ENCODE measurements around the gene TUSC2.

The TUSC2 gene

DNA sequence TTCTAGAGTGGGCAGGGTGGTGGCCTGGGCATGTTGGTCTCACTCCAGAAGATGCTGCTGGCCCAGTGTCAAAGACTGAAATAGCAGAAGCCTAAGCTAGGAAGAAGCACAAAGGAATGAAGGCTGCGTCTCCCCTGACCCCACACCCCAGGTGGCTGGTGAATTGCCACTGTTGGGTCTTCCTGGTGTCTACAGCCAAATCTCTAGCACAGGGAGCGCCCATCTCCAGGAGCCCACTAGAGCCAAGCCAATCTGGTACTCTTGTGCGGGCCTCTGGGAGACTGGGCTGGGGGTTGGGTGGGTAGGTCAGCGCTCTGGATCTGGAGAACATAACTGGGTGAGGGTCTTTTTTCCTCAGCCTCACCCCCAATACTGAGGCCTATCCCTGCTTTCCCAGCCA is 894 bp downstream of the TUSC2 start:
- DNase-seq (ENCODE audit: low spot score): no peak
- TF ChIP-seq, protein P1, sequence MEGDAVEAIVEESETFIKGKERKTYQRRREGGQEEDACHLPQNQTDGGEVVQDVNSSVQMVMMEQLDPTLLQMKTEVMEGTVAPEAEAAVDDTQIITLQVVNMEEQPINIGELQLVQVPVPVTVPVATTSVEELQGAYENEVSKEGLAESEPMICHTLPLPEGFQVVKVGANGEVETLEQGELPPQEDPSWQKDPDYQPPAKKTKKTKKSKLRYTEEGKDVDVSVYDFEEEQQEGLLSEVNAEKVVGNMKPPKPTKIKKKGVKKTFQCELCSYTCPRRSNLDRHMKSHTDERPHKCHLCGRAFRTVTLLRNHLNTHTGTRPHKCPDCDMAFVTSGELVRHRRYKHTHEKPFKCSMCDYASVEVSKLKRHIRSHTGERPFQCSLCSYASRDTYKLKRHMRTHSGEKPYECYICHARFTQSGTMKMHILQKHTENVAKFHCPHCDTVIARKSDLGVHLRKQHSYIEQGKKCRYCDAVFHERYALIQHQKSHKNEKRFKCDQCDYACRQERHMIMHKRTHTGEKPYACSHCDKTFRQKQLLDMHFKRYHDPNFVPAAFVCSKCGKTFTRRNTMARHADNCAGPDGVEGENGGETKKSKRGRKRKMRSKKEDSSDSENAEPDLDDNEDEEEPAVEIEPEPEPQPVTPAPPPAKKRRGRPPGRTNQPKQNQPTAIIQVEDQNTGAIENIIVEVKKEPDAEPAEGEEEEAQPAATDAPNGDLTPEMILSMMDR (IDR thresholded peaks at IDR 0.05; ENCODE audit: borderline replicate concordance, control extremely low read depth, extremely low read depth, insufficient read depth, missing control alignments): no peak
- in situ Hi-C loops (cut with MboI; ENCODE audit: low sequenced_read_pairs, unreplicated experiment): no loop called here

DNA sequence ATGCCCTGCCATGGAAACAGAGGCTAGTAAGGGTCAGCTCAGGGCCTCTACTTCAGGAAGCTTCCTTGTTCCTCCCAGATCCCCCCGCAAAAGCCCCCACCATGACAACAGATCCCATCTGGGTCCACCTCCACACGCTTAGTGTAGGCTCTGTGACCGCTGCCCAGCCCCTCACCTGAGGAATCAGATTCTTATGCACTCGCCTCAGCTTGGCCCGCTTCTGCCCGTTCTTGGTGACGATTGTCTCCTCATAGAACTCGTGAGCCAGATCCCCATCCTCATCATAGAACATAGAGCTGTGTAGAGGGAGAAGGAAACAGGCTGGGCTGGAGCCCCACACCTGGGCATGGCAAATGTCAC is 1.9 kb downstream of the TUSC2 start:
- DNase-seq (ENCODE audit: low spot score): no peak
- TF ChIP-seq, protein P1 (IDR thresholded peaks at IDR 0.05; ENCODE audit: borderline replicate concordance, control extremely low read depth, extremely low read depth, insufficient read depth, missing control alignments): no peak
- in situ Hi-C loops (cut with MboI; ENCODE audit: low sequenced_read_pairs, unreplicated experiment): no loop called here

DNA sequence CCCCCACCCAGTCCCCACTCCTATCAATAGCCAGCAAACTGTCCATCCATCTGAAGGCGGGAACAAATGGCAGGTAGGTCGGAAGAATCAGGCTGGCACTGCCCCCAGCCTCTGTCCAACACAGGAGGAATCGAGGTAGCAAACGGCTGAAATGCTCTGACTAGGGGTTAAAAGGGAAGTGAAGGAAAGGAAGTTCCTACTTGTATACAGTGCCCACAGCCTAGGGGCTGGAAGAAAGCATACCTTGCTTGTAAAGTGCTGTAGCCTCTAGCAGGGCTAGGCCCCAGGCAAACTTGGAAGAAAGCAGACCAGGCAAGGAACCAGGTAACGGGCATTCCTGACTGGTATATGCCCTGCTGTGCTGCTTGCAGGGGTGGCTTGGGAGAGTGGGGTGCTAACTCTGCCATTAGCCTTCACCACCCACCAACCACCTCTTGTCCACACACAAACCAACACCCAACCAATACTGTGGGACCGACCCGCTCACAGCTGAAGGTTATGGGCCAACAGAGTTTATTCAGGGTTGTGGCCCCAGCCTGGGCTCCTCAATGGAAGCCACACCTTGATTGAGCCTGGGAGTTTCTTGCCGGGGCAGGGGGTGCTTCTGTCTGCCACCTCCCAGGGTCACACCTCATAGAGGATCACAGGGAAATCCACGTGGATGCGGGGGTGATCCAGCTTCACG is 2.4 kb downstream of the TUSC2 start:
- in situ Hi-C loops (cut with MboI; ENCODE audit: low sequenced_read_pairs, unreplicated experiment): no loop called here
- no peak for DNase-seq (ENCODE audit: low spot score)
- TF ChIP-seq, protein P1 (IDR thresholded peaks at IDR 0.05; ENCODE audit: borderline replicate concordance, control extremely low read depth, extremely low read depth, insufficient read depth, missing control alignments): no peak

DNA sequence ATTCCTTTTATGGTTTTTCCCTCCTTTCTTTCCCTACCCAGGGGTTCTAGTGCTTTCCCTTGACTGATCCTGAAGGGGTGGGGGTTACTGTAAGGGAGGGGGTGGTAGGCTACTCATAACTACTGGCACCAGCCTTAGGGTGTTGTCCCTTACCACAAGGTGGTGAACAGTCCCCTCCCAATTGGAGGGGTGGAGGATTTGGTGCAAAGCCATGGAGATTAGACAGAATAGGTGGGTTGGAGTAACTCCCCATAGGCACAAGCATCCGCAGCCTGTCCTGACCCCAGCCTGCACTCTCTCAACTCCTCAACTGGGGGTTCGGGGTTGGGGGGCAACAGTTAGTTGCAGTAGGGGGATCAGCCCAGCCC is 2.9 kb downstream of the TUSC2 start:
- TF ChIP-seq, protein P1 (IDR thresholded peaks at IDR 0.05; ENCODE audit: borderline replicate concordance, control extremely low read depth, extremely low read depth, insufficient read depth, missing control alignments): no peak
- in situ Hi-C loops (cut with MboI; ENCODE audit: low sequenced_read_pairs, unreplicated experiment): no loop called here
- DNase-seq (ENCODE audit: low spot score): no peak

DNA sequence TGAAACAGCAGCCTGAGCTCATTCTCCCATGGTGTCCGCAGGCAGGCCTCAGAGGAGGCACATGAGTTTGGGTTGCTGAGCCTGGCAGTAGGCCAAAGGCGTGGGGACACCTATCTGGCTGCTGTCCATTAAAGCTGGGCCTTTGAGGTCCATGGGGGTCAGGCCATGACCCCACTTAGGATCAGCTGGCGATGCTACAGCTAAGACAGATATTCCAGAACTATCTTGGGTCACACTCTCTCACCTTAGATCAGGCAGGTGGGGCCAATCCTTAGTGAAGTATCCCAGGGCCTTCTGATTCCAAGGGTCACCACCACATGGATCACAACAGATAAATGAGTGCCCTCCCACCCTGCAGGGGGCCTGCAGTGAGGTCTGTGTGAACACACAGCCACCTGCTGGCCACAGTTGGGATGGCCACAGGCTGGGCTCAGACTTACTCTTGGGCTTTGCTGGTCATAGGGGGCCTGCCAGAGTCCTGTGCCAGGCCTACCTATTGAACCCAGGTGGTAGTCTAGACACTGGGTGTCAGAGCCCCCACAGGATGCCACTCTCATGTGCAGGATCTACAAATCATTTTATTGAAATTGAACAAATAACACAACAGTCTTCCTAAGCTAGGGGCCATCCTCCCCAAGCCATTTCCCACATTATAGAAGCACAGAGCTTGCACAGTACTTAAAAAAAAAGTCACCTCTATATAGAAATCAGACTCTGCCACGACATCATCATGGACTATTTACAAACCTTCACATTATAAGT is 3.5 kb downstream of the TUSC2 start:
- in situ Hi-C loops (cut with MboI; ENCODE audit: low sequenced_read_pairs, unreplicated experiment): no loop called here
- TF ChIP-seq, protein P1 (IDR thresholded peaks at IDR 0.05; ENCODE audit: borderline replicate concordance, control extremely low read depth, extremely low read depth, insufficient read depth, missing control alignments): peak; percentile 73
- DNase-seq (ENCODE audit: low spot score): peak; percentile 72

DNA sequence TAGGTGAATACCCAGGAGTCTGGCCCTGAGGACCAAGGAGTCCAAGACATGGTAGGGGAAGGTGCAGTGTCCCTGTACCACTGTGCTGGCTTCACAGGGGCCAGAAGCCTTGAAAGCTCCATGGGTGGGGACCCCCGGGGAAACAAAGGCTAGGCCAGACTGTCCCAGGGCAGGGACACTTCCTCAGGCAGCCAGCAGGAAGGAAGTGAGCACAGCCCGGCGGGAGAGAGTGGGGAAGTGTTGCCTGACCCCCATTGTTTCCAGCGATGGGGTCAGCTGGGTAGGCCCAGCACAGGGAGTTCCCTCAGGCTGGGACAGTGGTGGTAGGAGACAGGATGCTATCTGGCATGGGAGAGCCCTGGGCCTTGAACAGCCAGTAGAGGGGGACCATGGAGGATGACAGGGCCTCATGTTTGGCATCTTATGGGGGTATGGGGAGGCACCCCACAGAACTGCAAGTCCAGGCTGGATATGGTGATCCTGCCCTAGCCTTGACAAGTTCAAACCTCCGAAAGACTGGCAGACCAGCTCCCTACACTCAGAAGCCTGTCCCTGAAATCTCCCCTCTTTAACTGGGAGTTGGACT is 4.3 kb downstream of the TUSC2 start:
- in situ Hi-C loops (cut with MboI; ENCODE audit: low sequenced_read_pairs, unreplicated experiment): no loop called here
- no peak for DNase-seq (ENCODE audit: low spot score)
- TF ChIP-seq, protein P1 (IDR thresholded peaks at IDR 0.05; ENCODE audit: borderline replicate concordance, control extremely low read depth, extremely low read depth, insufficient read depth, missing control alignments): no peak

Measured in GM13976 (cell line).